Gastroesophageal sphincter (tissue), 3 donors: ENCODE data around the gene COX10.
"Not testable (repeated sequence)": the region's sequence is repeated elsewhere in the genome, so short reads cannot be mapped to it uniquely, and the experiment has no call there.

Source experiments
- CTCF ChIP-seq, 4 experiments: fragments of 200-600 bp in 2 of 4; fragments of 450-650 bp in 2 of 4; sonication (generic) in 1 of 4; IDR thresholded peaks; one replicate each; pipeline ENCODE4 v1.5.1; 2017 to 2019; ENCODE audit warnings: antibody characterized with exemption in 4 of 4, mild to moderate bottlenecking in 2 of 4, moderate library complexity in 2 of 4
- EP300 ChIP-seq: sonication (generic); formaldehyde crosslinking; IDR thresholded peaks from one replicate; pipeline ENCODE4 v1.6.1; 2017; ENCODE audit warnings: antibody characterized with exemption, mild to moderate bottlenecking
- POLR2A ChIP-seq, 2 donors: fragments of 450-650 bp; IDR thresholded peaks; one replicate each; pipeline ENCODE4 v1.6.1; 2017; ENCODE audit warnings: antibody characterized with exemption in 2 of 2, mild to moderate bottlenecking in 2 of 2, moderate library complexity in 1 of 2
- POLR2AphosphoS5 ChIP-seq: sonication (generic); formaldehyde crosslinking; IDR thresholded peaks from one replicate; pipeline ENCODE4 v1.6.1; 2017; ENCODE audit warnings: antibody characterized with exemption

GRCh38 chr17:14177801-14178200 lies 108.5 kb downstream of the COX10 start:
- TF ChIP-seq CTCF (IDR thresholded peaks at IDR 0.05); POLR2A (IDR thresholded peaks at IDR 0.05); POLR2AphosphoS5; EP300: not testable (repeated sequence)
